GM19025 (cell line): ENCODE results near the gene RALB.
A peak's percentile ranks its signal among the peaks of the same experiment; 100 is the strongest.
"Not testable (repeated sequence)": the region's sequence is repeated elsewhere in the genome, so short reads cannot be mapped to it uniquely, and the experiment has no call there.

Experiments
- ATAC-seq: cut with Tn5 transposase; IDR thresholded peaks from one replicate; pipeline ENCODE4 v1.9.1; 2021; ENCODE audit warnings: mild to moderate bottlenecking, low read depth, moderate library complexity; ENCODE audit not compliant: unreplicated experiment

RALB gene

GRCh38 chr2:120241684-120242083, 11.0 kb upstream of the RALB start:
- no peak for ATAC-seq

- no peak for ATAC-seq
Observed at GRCh38 chr2:120243211-120243610, 9.4 kb upstream of the RALB start.

DNA sequence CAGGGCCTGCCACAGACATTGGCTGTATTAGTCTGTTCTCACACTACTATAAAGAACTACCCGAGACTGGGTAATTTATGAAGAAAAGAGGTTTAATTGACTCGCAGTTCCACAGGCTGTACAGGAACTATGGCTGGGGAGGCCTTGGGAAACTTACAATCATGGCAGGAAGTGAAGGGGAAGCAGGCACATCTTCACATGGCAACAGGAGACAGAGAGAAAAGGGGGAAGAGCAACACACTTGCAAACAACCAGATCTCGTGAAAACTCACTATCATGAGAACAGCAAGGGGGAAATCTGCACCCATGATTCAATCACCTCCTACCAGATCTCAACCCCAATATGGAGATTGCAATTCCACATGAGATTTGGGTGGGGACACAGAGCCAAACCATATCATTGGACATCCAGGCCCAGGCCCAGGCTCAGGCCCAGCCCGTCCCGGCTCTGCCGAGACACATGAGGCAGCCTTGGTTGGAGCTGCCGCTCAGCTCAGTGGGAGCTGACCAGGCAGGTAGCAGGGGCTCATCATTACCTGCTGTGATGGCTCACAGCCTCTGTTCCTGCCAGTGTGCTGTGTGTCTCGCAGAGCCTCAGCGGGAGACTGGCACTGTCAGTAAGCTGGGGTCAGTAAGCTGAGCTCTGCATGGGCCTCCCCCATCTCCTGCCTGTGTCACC, 8.6 kb upstream of the RALB start:
- ATAC-seq, result no peak

- no peak for ATAC-seq
Observed at GRCh38 chr2:120244656-120245519, 7.8 kb upstream of the RALB start.

GRCh38 chr2:120245520-120246332, 6.9 kb upstream of the RALB start:
- no peak for ATAC-seq

DNA sequence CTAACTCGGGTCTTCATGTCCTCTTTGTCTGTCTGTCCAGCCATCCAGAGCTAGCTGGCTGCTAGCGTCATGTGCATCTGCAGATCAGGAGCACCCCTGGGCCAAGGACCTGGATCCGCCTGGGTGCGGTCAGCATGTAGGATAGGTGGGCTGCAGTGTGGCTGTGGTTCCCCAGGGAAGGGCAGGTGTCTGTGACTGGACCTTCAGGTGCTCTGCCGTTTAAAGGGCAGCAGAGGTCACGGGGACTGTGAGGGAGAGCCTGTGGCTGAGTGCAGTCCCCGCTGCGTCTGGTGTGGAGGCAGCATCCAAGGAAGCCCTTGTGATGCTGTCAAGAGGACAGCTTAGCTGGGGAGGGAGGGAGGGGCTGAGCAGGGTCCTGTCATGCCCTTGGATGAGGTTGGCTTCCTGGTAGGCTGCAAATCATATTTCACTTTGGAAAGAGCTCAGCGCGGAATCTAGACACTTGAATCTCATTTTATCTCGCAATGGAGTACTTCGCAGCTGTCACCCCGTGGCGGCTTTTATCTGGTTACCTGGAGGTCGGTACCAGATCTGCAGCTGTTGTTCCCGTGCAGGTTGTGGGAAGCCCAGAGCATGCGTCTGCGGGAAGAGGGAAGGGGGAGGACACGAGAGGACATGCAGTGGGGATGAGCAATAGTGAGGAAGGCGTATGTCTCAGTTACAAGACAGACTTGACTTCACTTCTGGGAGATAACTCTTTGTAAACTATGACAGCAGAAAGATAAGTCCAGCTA, 5.9 kb upstream of the RALB start:
- ATAC-seq, result no peak

- no peak for ATAC-seq
Observed at GRCh38 chr2:120247851-120248250, 4.8 kb upstream of the RALB start.

DNA sequence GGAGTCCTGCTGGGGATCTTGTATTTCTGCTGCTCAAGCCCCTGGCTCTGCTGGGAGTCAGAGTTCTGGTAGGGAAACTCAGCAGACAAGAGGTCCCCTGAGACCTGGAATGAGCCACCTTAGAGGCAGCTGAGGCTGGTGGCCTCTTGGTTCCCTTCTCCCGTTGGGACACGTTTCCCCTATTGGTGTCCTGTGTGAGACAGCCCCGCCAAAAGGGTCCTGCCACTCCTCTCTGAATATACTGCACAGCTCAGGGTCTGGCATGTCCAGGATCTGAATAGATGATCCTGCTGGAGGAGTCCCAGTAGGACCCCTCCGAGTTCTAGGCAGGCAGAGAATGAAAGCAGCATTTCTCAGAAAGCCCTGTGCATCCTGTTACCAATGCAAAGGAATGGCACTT, 2.0 kb upstream of the RALB start:
- ATAC-seq, result no peak

DNA sequence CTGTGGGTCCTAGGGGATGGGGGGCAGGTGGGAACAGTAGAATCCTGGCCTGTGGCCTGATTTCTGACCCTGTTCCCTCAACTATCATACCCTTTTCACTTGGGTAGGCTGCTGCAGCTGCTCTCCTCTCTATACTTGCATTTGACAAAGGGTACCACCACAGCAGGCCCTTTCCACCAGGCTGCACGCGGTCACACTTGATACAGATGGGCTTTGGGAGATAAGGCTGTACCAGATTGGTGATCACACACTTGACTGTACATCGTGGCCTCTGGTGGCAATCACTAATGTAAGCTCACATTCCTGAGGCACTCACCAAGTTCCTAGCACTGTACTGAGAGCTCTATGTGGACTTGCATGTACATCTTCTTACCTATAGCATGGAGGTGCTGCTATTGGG, 1.6 kb upstream of the RALB start:
- ATAC-seq, result no peak

DNA sequence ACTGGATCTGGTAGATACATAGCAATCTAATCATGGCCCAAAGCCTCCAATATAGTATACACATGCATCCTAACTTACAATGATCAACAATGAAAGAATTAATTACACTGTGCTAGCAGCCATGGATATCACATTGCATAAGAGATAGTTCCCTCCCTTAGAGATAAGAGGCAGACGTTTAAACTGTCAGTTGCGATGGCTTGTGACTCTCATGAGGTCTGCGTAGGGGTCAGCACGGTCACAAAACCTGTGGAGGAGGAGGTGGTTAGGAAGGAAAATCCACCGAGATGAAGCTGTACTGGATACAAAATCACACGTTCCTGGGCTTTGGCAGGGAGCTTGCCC, 800 bp upstream of the RALB start:
- ATAC-seq, result no peak

DNA sequence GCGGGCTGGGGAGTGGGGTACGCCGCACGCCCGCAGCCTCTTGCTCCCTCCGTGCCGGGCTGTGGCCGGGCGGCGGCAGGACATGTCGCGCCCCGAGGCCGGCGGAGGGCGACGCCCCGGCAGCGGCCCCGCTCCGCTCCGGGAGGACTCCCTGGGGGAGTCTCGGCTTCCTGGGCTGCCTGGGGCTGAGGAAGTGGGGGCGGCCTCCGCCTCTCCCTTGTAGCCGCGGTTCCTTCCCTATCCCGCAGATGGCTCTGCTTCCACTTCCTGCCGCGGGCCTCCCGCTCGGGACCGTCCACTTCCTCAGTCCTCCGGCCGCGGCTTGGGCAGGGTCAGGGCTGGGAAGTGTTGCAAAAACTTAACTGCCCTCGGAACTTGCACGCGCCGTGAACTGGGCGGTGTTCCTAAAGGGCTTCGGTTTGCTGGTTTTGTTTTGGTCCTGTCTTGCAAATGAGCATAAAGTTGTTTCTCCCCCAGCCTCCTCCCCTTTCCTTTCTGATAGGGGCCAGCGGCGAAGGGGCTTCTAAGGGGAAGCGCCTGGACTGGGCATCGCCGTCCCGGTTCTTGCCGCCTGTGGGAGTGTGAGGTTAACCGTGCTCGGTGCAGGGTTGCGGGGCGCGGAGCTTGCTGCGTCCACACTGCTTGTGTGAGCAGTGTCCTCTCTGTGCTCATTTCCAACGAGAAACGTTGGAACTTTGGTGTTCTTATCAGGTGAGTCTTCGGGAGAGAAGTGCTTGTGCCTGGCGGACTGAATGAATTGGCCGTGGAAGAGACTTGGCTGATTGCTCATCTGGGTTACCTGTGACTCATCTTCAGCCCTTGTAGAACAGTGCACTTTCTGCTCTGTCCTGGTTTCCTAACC, 600 bp downstream of the RALB start:
- peak; percentile 30 for ATAC-seq

GRCh38 chr2:120254178-120254577, 1.5 kb downstream of the RALB start:
- no peak for ATAC-seq

- ATAC-seq, result no peak
Observed at GRCh38 chr2:120255071-120255470, 2.4 kb downstream of the RALB start.

GRCh38 chr2:120255986-120256650, 3.5 kb downstream of the RALB start:
- no peak for ATAC-seq

DNA sequence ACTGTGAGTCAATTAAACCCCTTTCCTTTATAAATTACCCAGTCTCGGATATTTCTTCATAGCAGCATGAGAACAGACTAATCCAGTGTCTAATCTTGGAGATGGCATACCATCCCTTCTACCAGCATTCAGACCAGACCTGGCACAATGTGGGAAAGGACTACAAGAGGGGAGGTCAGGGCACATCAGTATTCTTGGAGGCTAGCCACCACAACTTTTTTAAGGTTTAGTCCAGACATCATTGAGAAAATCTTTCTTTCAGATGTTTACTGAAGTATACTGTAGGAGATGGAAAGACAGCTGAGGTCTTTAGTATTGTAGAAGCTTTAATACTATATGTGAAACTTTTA, 4.0 kb downstream of the RALB start:
- no peak for ATAC-seq

GRCh38 chr2:120257522-120257921, 4.9 kb downstream of the RALB start:
- no peak for ATAC-seq

- no peak for ATAC-seq
Observed at GRCh38 chr2:120258196-120258595, 5.5 kb downstream of the RALB start.

DNA sequence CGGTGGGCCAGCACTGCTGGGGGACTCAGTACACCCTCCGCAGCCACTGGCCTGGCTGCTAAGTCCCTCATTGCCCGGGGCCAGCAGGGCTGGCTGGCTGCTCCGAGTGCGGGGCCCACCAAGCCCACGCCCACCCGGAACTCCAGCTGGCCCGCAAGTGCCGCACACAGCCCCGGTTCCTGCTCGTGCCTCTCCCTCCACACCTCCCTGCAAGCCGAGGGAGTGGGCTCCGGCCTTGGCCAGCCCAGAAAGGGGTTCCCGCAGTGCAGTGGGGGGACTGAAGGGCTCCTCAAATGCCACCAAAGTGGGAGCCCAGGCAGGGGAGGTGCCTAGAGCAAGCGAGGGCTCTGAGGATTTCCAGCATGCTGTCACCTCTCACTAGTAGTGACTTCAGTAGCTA, 7.3 kb downstream of the RALB start:
- not testable (repeated sequence) for ATAC-seq

DNA sequence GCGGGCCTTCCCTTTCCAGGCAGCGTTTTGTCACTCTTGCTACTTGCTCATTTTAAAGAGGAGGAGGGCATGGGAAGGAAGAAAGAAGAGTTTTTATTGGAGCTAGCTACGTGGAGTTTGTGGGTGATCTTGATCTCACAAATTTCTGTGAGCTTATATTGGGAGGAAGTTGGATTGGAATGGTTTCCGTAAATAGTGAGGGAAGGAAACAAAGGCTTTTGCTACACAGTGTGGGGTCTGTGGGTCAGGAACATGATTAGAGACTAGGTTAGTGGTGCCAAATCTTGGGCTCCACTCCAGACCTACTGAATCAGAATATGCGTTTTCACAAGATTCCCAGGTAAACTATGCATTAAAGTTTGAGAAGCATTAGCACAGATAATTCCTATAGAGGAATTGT, 8.1 kb downstream of the RALB start:
- ATAC-seq, result no peak
